Suprapubic skin (tissue), 4 donors: ENCODE data around the gene ARSG.
"Not testable (repeated sequence)": the region's sequence is repeated elsewhere in the genome, so short reads cannot be mapped to it uniquely, and the experiment has no call there.

Source experiments
- CTCF ChIP-seq, 2 donors: fragments of 200-600 bp in 1 of 2; fragments of 450-650 bp in 1 of 2; sonication (generic) in 1 of 2; IDR thresholded peaks; one replicate each; pipeline ENCODE4 v1.5.1; 2016 to 2019; ENCODE audit warnings: antibody characterized with exemption in 2 of 2, mild to moderate bottlenecking in 1 of 2, moderate library complexity in 1 of 2
- EP300 ChIP-seq: sonication (generic); formaldehyde crosslinking; IDR thresholded peaks from one replicate; pipeline ENCODE4 v1.6.1; 2017; ENCODE audit warnings: antibody characterized with exemption
- POLR2A ChIP-seq, 2 donors: fragments of 450-650 bp; IDR thresholded peaks; one replicate each; pipeline ENCODE4 v1.6.1; 2017; ENCODE audit warnings: antibody characterized with exemption in 2 of 2, mild to moderate bottlenecking in 2 of 2, moderate library complexity in 2 of 2
- POLR2AphosphoS5 ChIP-seq, 3 donors: sonication (generic); formaldehyde crosslinking; IDR thresholded peaks; one replicate each; pipeline ENCODE4 v1.6.1; 2017; ENCODE audit warnings: antibody characterized with exemption in 3 of 3

GRCh38 chr17:68276339-68276738 lies 15.0 kb upstream of the ARSG start:
- not testable (repeated sequence) for TF ChIP-seq CTCF (IDR thresholded peaks at IDR 0.05); POLR2A (IDR thresholded peaks at IDR 0.05); POLR2AphosphoS5 (IDR thresholded peaks at IDR 0.05); EP300
